GM12864 (cell line): ENCODE results near the gene RTN3.

ENCODE experiments used
- DNase-seq: peaks from one replicate; pipeline ENCODE4 v3.0.0-alpha.2; 2011; ENCODE audit warnings: low read depth
- H3K4me3 ChIP-seq: 2 replicates; pipeline ENCODE4 v1.5.1; 2011; ENCODE audit warnings: mild to moderate bottlenecking, low read depth, low read length, control low read depth
- TF ChIP-seq, protein P1 (sequence below): IDR thresholded peaks from 2 replicates; pipeline ENCODE4 v1.5.1; 2011; ENCODE audit warnings: low read depth, mild to moderate bottlenecking, moderate library complexity, low read length, control low read depth, inconsistent platforms; ENCODE audit errors: missing control alignments

Gene RTN3

DNA sequence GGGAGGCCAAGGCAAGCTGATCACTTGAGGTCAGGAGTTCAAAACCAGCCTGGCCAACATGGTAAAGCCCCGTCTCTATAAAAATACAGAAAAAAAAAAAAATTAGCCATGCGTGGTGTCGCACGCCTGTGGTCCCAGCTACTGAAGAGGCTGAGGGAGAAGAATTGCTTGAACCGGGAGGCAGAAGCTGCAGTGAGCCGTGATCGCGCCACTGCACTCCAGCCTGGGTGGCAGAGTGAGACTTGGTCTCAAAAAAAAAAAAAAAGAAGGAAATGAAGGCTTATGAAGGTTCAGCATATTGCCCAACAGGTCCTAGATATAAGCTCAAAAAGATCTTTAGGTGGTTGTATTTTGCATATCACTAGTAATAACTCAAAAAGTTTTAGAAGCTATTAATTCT is 20.3 kb upstream of the RTN3 start:
- no peak overlapping the region for H3K4me3 ChIP-seq
- no peak for DNase-seq

DNA sequence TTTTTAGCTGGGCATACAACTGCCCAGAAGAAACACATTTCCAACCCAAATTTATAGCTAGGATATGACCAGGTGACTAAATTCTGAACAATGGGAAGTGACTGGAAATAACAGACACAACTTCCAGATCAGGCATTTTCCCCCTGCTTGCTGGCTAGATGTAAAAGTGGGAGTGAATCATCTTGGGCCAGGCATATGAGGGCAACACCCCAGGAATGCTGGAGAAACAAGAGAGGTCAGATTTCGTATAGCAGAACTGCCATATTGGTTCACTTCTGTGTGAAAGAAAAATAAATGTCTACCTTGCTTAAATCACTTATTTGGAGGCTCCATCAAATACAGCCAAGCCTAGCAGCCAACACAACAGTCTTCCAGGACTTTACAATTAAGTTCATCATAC is 17.5 kb upstream of the RTN3 start:
- TF ChIP-seq, protein P1, sequence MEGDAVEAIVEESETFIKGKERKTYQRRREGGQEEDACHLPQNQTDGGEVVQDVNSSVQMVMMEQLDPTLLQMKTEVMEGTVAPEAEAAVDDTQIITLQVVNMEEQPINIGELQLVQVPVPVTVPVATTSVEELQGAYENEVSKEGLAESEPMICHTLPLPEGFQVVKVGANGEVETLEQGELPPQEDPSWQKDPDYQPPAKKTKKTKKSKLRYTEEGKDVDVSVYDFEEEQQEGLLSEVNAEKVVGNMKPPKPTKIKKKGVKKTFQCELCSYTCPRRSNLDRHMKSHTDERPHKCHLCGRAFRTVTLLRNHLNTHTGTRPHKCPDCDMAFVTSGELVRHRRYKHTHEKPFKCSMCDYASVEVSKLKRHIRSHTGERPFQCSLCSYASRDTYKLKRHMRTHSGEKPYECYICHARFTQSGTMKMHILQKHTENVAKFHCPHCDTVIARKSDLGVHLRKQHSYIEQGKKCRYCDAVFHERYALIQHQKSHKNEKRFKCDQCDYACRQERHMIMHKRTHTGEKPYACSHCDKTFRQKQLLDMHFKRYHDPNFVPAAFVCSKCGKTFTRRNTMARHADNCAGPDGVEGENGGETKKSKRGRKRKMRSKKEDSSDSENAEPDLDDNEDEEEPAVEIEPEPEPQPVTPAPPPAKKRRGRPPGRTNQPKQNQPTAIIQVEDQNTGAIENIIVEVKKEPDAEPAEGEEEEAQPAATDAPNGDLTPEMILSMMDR = no peak
- no peak for DNase-seq
- no peak overlapping the region for H3K4me3 ChIP-seq

More for the DNA sequence above, 20.3 kb upstream of the RTN3 start:
- TF ChIP-seq, protein P1 = no peak

DNA sequence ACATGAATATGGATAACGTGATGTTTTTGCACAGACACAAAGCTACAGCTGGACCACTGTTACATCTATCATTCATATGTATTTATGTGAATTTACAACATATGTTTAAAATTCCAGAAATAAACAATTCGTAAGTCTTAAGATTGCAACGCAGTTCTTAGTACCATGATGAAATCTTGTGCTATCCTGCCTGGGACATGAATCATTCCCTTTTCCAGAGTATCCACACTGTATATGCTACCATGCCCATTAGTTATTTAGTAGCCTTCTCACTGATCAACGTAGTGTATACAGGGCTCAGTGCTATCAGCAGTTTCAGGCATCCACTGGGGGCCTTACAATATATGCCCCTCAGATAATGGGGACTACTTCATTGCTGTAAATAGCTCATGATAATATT is 14.4 kb upstream of the RTN3 start:
- DNase-seq = no peak
- H3K4me3 ChIP-seq = no peak overlapping the region
- TF ChIP-seq, protein P1 = no peak

DNA sequence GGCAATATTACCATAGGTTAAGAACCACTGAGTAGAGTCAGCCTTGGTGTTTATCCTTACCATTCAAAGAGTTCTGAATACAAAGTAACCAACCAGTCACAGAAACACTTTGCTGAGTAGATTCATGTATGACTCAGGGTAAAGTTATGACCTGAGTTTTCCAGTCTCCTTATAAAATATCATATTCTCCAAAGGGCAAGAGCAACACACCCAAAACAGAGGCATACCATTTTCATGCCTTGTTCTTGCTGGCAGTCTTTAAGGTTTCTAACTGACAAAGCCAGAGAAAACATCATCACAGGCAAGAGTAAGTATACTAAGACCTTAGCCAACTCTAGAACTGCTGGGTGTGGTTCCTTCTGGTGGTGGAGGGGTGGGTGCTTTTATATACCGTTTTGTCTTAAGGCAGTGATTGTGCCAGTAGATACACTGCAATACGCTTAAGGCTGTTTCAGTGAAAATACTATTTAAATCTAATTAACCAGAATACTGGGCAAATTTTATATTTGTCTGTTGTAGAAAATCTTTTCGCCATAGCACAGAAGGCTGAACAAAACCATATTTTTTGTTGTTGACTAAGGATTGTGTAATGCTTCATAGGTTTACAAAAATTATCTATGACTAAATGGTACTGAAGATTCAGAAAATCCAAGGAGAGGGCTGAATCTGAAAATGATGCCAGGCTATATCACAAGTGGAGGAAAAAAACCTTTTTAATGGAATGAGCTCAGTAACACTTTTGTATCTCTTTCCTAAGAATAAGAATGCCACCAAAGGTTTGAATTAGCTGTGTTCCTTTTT is 13.1 kb upstream of the RTN3 start:
- H3K4me3 ChIP-seq = no peak overlapping the region
- TF ChIP-seq, protein P1 = no peak
- no peak for DNase-seq

DNA sequence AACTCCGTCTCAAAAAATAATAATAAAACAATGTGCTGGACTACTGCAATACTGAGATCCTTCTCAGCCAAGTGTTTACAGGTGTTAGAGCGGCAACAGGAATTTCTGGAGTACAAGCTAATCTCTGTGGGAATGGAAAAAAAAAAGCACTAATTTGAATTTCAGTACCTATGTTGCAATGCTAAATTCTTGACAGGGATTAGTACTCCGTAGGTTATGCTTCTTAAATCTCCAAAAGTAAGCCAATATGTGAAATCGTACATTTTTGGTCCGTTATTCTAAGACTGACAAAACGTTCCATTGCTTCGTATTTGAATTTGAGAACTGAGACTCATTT is 11.2 kb upstream of the RTN3 start:
- no peak for DNase-seq
- TF ChIP-seq, protein P1 = no peak
- peak overlapping the region; percentile 80 for H3K4me3 ChIP-seq

DNA sequence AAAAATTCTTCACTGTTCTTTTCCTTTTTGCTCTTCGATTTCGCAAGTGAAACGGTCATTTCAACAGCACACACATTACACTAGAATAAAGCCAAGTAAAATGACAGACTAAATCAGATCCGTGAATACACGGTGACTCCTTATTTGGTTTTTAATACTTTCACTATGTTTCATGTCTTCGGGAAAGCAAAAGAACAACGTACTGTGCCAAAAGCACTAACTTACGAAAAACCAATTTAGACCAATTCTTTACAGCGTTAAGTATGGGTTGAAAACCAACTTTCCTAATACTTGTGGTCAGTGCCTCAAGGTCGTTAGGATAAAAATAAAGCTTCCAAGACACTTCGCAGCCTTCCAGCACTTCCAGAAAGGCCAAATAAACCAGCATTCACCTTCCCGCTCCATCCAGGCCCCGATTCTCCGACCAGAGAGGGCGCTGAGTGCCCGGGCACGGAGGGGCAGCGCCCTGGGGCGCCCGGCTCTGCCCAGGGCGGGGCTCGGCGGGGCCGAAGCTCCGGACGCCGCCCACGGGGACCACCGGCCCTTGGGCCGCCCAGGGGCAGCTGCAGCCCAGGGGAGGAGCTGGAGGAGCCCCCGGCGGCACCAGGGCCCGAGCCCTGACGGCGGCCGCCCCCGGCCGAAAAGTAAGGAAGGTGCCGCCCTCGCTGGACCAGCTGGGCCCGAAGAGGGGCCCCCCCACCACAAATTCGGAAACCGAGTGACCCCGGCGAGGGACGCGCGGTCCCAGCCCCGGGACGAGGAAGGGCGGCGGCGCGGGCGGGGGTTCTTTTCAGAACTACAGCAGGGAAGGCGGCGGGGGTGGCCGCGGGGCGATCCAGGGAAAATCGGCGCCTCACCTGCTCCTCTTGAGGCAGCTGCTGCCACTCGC is 10.6 kb upstream of the RTN3 start:
- H3K4me3 ChIP-seq = peak overlapping the region; percentile 80
- TF ChIP-seq, protein P1 = peak; percentile 46
- DNase-seq = no peak
